Measurements from ENCODE around the gene KLHL5.
"Not testable (repeated sequence)": the region's sequence is repeated elsewhere in the genome, so short reads cannot be mapped to it uniquely, and the experiment has no call there.

The KLHL5 gene

GRCh38 chr4:39062094-39062769 is at the start of gene KLHL5:
Gene KLHL5, plus strand, starts transcription at chr4:39062232. Its CDS starts 421 bp downstream, at chr4:39062653.
- no peak for DNase-seq

GRCh38 chr4:39014028-39014427 is 48.0 kb upstream of the KLHL5 start:
- no peak for DNase-seq

- no peak for DNase-seq
These were observed 41.9 kb upstream of the KLHL5 start for GRCh38 chr4:39020130-39020529.

DNA sequence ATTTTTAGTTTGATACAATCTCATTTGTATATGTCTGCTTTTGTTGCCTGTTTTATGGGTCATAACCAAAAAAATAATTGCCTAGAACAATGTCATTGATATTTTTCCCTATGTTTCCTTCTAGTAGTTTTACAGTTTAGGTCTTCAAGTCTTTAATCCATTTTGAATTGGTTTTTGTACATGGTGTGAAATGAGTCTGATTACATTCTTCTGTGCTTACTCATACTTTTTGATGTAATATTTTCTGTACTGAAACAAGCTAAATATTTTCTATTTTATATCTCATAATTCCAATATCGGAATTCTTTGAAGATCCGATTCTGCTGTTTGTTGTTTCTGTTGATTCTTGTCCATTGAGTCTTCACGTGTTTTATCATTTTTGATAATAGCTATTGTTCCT is 40.4 kb upstream of the KLHL5 start:
- DNase-seq: no peak

- no peak for DNase-seq
These were observed 39.8 kb upstream of the KLHL5 start for GRCh38 chr4:39022241-39022640.

DNA sequence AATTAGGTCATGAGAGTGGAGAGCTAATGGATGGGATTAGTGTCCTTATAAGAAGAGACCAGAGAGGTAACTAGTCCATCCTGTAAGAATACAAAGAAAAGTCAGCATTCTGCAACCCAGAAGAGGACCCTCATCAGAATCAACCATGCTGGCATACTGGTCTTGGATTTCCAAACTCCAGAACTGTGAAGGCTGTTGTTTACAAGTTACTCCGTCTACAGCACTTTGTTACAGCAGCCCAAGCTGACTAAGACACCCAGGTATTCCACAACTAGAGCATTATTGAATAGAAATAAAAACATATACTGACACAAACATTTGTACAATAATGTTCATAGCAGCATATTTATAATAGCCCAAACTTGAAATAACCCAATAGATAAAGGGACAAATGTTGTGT is 39.0 kb upstream of the KLHL5 start:
- DNase-seq: no peak

- no peak for DNase-seq
These were observed 37.6 kb upstream of the KLHL5 start for GRCh38 chr4:39024311-39024865.

- DNase-seq: no peak
These were observed 36.4 kb upstream of the KLHL5 start for GRCh38 chr4:39025552-39026085.

DNA sequence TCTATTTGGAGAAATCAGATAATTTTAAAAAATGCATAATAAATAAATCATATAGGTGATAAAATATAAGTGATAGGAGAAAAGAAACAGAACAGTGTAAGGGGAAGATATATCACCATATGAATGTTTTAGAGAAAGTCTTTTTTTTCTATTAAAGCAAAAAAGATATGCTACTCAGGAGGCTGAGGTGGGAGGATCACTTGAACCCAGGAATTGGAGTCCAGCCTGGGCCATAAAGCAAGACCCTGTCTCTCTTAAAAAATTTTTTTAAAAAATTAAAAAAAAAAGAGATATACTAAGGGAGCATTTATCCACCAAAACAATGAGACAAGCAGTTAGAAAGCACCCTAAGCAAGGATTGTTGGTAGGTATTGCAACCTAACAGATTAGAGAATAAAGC is 35.9 kb upstream of the KLHL5 start:
- no peak for DNase-seq

DNA sequence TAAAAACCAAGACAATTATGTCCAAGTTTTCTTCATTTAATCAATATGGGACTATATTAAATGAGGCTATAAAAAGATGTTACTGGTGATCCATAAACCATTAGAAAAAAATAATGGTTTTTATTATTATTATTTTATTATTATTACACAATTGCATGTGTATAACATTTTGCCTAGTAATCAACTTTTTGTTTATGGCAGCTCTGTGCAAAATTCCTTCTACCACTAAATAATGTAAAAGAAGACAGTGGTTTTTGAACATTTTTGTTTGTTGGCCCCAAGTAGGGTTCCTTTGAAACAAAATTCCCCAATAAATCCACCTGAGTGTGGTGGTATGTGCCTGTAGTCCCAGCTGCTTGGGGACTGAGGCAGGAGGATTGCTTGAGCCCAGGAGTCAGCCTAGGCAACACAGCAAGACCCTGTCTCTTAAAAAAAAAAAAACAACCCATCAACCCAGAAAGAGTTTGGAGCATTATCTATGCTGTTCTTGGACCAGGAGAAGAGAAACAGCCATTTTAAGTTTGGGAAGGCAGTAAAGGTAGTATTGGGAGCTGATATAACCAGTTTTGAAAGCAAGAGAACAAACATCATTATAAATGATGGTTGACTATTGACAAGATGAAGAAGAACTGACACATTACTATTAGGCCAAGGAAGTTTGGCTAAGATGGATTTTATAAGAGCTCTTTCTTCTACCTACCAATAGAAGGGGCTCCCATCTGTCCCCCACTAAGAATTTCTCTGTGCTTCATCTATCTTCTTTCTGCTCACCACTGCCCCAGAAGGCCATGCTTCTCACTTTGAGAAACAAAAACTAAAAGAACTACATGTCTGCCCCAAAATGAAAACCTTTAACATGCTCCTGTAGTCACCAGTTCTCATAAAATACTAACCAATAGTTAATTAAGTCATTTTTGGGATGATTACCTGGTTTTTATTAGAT is 32.0 kb upstream of the KLHL5 start:
- no peak for DNase-seq

DNA sequence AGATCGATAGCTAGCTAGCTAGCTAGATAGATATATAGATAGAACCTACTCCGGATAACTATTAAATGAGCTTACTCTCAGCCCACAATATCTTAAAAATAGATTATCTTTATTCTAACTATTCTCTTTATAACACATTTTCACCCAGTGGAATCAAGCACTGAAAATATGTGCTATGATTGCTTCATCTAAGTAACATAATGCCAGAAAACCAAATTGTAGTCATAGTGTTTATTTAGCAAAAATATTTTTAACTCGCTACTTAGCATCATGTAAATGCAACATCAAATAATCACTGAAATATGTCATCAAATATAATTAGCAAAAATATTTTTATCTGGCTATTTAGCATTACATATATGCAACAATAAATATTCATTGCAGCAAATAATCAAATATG is 31.3 kb upstream of the KLHL5 start:
- no peak for DNase-seq

DNA sequence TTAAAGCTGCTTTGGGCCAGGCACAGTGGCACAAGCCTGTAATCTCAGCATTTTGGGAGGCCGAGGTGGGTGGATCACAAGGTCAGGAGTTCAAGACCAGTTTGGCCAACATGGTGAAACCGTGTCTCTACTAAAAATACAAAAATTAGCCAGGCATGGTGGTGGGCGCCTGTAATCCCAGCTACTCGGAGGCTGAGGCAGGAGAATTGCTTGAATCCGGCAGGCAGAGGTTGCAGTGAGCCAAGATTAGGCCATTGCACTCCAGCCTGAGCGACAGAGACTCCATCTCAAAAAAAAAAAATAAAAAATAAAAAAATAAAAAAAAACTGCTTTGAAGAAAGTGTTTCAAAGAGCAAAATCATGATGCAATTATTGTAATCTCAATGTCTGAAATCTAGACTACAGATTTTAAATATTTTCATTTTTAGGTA is 30.4 kb upstream of the KLHL5 start:
- not testable (repeated sequence) for DNase-seq

DNA sequence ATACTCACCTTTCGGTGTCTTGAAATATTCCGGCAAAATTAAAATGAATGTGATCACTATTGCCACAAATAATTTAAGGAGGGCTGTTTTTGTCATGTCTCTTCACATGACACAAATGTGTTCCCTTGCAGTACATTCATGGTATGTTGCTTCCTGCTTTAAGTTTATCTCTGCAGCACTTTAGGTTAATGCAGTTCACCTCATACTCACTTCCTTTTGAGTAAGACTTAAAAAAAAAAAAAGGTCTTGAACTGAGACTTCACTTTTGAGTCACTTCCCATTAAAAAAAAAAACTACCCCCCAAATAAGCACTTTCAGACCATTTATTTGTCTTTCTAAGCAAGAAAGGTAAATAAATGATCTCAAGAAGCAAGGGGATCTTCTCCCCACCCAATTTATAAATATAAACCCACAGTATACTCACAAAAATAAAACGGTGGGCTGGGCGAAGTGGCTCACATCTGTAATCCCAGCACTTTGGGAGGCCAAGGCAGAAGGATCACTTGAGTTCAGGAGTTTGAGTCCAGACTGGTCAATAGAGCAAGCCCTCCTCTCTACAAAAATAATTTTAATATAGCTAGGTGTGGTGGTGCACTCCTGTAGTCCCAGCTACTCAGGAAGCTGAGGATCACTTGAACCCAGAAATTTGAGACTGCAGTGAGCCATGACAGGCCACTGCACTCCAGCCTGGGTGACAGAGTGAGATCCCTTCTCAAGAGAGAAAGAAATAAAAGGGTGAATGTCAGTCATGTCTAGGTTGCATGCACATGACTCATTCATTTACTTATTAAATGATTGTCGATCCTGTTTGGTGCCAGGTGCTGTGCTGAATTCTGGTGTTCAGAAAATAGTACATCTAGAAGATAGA is 29.6 kb upstream of the KLHL5 start, which contains the start of gene TMEM156:
TSS of gene TMEM156 (minus strand) at position 192 of the 868 bp plus-strand sequence. CDS start at position 96, 96 bp downstream.
- DNase-seq: no peak

DNA sequence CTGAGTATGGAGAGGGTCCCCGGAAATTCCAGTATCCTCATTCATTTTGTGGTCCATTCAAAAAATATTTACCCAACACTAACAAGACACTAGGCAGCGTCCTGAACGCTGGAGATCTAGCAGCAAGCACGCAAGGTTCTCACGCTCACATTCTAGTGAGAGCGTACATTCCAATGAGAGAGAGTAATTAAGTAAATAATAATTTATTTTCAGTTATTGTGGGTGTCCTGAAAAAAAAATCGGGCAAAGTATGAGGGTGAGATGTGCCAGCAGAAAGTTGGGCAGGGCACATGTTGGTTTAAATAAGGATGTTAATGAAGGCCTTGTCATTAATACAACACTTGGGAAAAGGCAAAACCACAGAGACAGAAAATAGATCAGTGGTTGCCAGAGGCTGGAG is 25.9 kb upstream of the KLHL5 start:
- no peak for DNase-seq

- DNase-seq: no peak
These were observed 24.6 kb upstream of the KLHL5 start for GRCh38 chr4:39037491-39037825.

GRCh38 chr4:39037941-39038340 is 24.1 kb upstream of the KLHL5 start:
- no peak for DNase-seq

- no peak for DNase-seq
These were observed 22.9 kb upstream of the KLHL5 start for GRCh38 chr4:39039108-39039507.

- no peak for DNase-seq
These were observed 19.7 kb upstream of the KLHL5 start for GRCh38 chr4:39042366-39042765.

DNA sequence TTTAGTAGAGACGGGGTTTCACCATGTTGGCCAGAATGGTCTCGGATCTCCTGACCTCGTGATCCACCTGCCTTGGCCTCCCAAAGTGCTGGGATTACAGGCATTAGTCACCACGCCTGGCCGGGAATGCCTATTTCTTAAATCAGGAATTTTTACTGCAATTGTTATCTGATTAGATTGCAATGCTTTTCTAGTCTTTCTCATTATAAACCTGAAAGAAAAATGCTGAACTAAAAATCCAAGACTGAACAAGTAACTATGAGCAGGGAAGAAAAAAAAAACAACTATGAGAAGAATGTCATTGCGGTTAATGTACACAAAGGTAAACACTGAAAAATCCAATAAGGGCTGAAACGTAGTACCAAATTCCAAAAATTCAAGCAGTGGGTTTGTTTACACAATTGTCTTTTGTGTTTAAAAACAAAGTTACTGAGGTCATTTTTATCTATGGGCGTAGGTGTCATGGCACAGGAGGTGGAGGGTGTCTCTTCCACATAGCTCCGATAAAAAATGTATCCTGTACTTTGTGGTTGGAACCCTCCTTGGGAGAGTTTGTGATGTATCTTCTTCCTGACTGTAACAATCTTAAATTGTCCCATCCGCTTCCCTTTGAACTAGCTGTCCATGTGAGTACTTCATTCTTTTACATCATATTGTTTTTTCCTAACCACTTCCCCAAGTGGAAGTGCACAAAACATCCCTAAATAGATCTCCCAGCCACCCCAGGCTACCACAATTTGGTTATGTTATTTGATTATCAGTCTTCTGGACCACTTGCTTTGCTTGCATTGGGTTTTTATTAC is 18.8 kb upstream of the KLHL5 start:
- DNase-seq: no peak

DNA sequence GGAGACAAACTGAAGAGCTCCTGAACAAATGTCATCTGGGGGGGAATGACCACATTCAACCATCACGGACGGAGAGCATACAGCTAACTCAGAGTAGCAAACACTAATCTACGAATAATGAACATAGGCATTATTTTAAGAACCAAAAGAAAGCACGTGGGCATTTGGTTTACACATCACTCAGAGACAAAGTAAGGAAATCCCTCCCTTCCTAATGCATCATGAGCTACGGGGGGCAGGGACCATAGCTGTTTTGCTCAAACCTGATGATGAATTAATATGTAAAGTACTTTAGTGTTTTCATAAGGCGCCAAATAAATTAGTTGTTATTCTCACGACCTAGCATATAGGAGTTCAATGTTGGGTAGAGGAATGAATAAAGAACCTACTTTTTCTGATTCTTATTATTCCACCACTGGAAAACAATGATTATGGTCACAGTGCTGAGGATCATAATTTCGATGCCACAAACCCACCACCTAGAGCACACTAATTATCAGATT is 18.1 kb upstream of the KLHL5 start:
- DNase-seq: no peak

GRCh38 chr4:39044364-39044955 is 17.6 kb upstream of the KLHL5 start:
- no peak for DNase-seq
